ENCODE results near the gene NPAS1.

Gene NPAS1

DNA sequence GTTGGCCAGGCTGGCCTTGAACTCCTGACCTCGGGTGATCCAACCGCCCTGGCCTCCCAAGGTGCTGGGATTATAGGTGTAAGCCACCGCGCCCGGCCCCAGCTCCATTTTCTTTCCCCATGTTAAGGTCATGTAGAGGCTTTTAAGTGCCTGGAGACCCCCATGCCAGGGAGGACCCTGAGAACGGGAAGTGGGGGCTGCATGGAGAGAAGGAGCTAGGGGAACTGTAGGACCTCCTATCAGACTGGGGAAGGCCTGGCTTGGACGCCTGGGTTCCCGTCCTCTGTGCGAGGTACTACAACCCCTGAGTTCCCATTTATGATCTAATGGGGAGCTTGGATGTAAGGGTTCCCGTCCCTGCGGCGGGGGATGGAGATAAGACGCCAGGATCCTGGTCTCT, 714 bp upstream of the NPAS1 start:
- DNase-seq (ENCODE audit: low read depth in 4 of 4, low spot score in 1 of 4) = no peak

DNA sequence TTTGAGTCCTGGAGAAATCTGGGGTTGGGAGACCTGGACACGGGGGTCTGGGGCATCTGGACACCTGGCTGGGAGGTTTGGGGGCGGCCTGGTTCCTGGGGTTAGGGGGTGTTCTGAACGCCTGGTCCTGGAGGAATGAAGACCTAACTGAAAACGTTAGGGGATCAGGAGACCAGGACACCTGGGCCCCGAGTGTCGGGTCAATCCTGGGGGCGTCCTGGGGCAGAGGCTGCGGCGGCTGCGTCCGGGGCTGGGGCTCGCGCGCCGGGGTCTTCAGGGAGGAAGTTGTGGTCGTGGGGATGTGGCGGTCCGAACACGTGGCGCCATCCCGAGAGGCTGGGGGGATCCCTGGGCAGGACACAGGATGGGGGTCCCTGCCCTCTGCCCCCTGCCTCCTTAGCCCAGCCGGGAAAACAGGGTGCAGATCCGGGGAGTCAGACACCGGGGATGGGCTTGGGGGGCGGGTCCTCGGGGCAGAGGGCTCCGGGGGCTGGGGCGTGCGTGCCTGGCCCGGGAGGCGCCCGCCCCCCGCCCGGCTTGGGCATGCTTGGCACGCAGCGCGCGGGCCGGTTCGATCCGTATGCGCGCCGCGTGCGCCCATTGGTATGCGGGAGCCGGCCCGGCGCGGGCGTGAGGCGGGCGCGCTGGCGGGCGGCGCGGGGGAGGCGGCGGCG, 632 bp downstream of the NPAS1 start:
- DNase-seq (ENCODE audit: low read depth in 4 of 4, low spot score in 1 of 4) = no peak

DNA sequence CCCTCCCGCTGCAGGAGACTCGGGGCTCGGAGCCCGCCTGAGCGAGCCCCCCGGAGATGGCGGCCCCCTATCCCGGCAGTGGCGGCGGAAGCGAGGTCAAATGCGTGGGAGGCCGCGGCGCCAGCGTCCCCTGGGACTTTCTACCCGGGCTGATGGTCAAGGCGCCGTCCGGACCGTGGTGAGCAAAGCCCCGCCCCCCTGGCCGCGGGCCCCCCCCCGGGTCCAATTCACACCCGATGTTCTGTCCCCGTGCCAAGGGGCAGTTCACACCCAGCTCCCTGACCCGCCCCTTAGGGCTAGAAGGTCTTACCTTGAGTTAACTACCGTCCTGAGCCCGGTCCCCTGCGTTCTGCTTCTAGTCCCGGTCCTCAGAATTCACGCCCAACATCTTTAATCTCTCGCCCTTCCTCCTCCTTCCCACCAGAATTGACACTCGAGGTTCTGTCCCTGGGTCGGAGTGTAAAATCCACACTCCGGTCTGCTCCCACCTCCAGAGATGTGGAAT, 1.4 kb downstream of the NPAS1 start:
- no peak for DNase-seq (ENCODE audit: low read depth in 4 of 4, low spot score in 1 of 4)

DNA sequence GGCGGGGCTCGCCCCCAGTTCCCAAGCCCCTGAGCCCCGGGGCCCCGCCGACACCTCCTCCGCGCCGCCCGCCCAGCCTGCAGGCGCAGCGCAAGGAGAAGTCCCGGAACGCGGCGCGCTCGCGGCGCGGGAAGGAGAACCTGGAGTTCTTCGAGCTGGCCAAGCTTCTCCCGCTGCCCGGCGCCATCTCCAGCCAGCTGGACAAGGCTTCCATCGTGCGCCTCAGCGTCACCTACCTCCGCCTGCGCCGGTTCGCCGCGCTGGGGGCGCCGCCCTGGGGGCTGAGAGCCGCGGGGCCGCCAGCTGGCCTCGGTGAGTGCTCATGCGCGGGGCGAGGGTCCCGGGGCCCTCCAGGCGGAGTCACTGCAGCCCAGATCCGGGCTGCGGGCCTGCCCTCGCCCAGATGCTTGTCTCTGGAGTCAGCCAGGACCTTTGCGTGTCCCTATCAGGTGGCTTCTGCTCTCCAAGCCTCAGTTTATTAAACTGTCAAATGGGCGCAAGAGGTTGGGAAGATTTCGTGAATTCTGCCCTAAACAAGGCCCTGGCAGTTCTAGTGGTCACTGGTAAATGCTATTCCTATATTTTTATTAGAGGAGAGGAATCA, 2.0 kb downstream of the NPAS1 start:
- DNase-seq (ENCODE audit: low read depth in 4 of 4, low spot score in 1 of 4) = no peak

- DNase-seq (ENCODE audit: low read depth in 4 of 4, low spot score in 1 of 4) = no peak
These were observed 2.5 kb downstream of the NPAS1 start for GRCh38 chr19:47022140-47022536.

DNA sequence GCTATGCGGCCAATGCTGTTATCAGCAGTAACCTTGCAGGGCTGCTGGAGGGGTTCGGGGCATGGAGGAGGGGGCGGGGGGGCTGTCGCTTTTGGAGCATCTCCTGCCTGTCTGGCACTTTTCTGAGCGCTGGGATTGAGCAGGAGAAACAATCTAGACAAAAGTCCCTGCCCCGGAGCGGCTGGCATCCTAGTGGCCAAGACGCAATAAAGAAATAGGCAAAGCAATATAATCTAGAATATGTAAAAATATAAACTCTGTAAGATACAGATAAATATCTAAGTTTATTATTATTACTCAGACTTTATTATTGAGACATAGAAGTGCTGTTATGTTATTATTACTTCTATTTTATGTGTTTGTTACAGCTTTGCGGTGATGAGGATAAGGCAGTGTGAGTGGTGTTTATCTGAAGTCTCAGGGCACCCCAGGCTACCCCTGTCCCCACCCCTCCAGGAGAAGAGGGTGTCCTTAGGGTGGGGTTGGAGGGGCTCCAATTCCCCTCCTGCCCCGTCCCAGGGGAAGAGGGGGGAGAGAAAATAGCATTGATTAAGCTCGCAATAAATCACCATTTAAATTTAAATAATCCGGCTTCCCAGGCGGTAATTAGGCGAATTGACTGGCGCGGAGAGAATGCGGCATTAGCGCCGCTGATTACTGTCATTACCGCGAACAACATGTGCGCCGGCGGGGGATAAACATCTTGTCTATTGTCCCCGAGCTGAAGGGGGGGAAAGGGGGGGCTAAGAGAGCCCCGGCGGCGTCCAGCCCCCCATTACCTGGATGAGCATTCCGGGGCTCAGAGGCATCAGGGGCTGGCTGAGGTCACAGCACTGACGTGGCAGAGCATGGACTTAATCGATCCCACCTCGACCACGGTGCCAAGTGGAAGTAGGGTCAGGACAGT, 3.2 kb downstream of the NPAS1 start:
- DNase-seq (ENCODE audit: low read depth in 4 of 4, low spot score in 1 of 4) = no peak

- DNase-seq (ENCODE audit: low read depth in 4 of 4, low spot score in 1 of 4) = no peak
These were observed 3.8 kb downstream of the NPAS1 start for GRCh38 chr19:47023448-47023794.

GRCh38 chr19:47024502-47024901, 4.9 kb downstream of the NPAS1 start:
- DNase-seq (ENCODE audit: low read depth in 4 of 4, low spot score in 1 of 4) = no peak

DNA sequence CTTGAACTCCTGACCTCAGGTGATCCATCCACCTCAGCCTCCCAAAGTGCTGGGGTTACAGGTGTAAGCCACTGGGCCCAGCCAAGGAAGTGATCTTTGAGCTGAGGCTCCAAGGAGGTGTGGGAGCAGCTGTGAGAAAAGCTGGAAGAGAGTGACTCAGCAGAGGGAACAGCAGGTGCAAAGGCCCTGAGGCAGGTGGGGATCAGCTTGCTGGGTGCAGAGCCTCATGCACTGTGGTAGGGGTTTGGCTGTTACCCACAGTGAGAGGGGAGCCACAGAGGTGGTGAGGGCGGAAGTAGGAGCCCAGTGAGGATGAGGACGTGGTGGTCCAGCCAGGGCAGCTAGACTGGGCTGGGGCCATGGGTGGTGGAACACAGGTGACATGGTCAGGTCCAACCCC, 6.5 kb downstream of the NPAS1 start:
- DNase-seq (ENCODE audit: low read depth in 4 of 4, low spot score in 1 of 4) = no peak

DNA sequence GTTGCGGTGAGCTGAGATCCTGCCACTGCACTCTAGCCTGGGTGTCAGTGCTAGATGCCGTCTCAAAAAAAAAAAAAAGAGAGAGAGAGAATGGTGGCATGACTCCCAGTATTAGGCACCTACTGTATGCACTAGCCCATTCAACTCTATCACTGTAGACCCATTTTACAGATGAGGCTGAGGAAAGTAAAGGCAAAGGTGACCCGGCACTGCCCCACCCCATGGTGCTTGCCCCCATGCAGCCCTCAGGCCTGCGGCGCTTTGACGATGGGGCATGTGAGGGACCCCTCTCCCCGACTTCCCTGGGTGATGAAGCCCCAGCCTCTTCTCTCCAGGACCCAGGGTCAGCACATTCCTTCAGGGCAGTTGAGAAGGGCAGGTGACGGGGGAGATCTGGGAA, 7.3 kb downstream of the NPAS1 start:
- DNase-seq (ENCODE audit: low read depth in 4 of 4, low spot score in 1 of 4) = no peak

DNA sequence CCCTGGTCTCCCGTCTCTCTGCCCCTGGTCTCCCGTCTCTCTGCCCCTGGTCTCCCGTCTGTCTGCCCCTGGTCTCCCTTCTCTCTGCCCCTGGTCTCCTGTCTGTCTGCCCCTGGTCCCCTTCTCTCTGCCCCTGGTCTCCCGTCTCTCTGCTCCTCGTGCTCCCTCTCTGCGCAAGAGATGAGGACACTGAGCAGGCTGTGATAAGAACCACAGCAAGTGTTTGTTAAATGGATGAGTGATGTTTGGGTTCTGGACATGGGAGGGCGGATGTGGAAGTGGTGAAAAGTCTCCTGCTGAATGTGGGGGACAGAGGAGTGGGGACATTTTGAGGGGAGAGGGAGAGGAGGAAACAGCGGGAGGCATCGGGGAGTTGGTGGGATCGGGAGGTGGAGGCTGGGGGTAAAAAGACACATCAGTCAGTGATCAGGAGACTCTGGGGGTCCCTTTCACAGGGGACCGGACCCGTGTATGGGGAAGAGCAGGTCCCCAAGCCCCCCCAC, 8.0 kb downstream of the NPAS1 start:
- no peak for DNase-seq (ENCODE audit: low read depth in 4 of 4, low spot score in 1 of 4)

- DNase-seq (ENCODE audit: low read depth in 4 of 4, low spot score in 1 of 4) = no peak
These were observed 8.6 kb downstream of the NPAS1 start for GRCh38 chr19:47028195-47028601.

DNA sequence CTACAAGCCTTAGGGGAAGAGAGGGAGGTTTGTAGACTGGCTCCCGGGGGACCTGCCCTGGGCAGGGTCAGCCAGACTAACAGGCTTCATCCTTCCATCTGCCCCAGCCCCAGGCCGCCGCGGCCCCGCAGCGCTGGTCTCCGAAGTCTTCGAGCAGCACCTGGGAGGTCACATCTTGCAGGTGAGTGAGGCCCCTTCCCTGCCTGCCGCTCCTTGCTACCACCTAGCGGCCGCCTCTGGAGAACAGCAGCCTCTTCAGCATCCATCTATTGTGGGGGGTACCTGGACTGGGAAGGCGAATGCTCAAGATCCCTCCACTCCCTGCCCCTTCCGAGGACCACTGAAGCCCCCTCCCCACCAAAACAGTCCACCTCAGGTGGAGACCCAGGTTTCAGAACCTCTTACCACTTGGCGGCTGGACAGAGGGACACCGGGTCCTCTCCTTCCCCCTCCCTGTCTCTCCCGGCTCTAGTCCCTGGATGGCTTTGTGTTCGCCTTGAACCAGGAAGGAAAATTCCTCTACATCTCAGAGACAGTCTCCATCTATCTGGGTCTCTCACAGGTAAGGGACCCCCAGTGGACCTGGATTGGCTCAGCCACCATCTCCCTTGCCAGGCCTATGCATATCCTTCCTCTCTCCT, 12.7 kb downstream of the NPAS1 start:
- peak; percentile 41 to 51 (median 44) for DNase-seq (ENCODE audit: low read depth in 4 of 4, low spot score in 1 of 4)

DNA sequence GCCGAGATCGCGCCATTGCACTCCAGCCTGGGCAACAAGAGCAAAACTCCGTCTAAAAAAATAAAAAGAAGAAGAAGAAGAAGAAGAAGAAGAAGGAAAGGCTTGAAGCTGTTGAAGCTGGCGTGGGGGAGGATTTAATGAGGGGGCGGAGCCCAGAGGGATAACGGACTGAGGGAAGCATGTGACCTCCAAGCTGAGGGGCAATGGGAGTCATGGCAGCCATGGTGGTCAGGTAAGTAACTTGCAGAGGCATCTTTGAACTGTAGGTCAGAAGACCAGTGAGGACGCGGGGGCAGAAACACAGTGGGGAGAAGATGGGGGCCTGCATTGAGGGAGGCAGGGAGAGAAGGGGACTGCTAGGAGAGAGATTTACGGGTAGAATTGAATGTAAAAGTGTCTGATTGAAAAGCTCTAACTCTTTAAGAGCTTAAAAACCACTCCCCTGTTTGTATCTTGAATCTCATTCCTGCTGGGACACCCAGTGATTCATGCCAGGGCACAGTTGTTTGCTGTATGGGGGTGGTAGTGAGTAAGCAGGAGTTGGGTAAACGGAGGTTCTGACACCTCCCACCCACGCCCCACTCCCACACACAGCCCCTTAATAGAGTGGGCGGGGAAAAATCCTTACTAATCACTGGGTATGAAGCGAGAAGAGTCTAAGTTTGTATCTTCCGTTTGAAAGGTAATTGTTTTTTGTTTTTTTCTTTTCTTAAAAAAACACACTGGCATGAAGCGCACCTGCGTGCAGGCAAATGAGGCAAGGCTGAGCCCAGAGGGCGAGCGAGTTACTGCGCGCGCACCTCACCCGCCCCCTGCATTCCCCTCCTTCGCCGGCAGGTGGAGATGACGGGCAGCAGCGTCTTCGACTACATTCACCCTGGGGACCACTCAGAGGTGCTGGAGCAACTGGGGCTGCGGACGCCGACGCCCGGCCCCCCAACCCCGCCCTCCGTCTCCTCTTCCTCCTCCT, 15.8 kb downstream of the NPAS1 start:
- peak; percentile 82 to 96 (median 90) for DNase-seq (ENCODE audit: low read depth in 4 of 4, low spot score in 1 of 4)

- DNase-seq (ENCODE audit: low read depth in 4 of 4, low spot score in 1 of 4) = no peak
These were observed 16.5 kb downstream of the NPAS1 start for GRCh38 chr19:47036097-47036651.

GRCh38 chr19:47037766-47038165, 18.1 kb downstream of the NPAS1 start:
- no peak for DNase-seq (ENCODE audit: low read depth in 4 of 4, low spot score in 1 of 4)

DNA sequence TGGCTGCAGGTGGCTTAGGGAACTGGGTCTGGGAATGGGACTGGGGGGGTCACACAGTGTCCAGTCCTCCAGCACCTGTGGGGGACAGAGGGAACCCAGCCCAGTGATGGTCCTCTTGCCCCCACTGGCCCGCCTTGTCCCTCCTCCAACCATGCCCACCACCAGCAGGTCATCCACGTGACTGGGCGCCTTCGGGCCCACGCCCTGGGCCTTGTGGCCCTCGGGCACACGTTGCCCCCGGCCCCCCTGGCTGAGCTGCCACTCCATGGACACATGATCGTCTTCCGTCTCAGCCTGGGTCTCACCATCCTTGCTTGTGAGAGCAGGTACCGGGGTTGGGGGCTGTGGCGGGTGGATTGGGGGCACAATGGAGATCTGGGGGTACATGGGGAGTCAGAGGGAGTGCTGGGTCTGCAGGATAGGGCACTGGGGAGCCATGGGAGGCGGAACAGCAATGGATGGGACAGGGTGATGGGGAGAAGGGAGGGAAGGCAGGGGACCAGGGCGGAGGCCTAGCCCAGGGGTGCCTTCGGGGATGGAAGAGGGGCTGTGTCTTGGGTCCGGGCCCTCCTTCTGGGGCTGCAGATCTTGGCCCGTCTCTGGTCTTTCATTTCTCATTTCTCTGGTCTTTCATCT, 19.7 kb downstream of the NPAS1 start:
- DNase-seq (ENCODE audit: low read depth in 4 of 4, low spot score in 1 of 4) = no peak

GRCh38 chr19:47040869-47041268, 21.2 kb downstream of the NPAS1 start:
- DNase-seq (ENCODE audit: low read depth in 4 of 4, low spot score in 1 of 4) = no peak
